Hippocampal formation (tissue), 2 donors: ENCODE results near the gene CD276.
"Not testable (repeated sequence)": the region's sequence is repeated elsewhere in the genome, so short reads cannot be mapped to it uniquely, and the experiment has no call there.

ENCODE experiments used
- DNase-seq, 2 donors: peaks; one replicate each; lab custom pipeline; 2025; lab: John Stamatoyannopoulos, UW

Gene CD276

DNA sequence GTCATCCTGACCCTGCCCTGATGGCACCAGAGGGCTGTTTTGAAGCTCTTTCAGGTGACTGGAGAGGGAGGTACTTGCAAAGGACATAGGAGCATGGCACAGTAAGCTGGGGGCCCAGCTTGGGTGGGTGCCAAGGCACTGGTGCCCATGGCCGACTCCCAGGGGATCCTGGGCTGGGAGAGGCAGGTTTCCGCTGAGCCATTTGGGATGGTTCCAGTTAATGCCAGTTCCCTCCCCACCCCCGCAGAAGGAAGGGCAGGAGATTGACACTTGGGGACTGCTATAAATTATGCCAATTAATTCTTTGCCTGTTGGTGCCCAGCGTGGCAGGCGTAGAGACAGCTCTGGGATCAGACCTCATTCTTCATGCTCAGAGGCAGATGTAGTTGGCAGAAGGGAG lies 26.1 kb downstream of the CD276 start:
- no peak for DNase-seq

DNA sequence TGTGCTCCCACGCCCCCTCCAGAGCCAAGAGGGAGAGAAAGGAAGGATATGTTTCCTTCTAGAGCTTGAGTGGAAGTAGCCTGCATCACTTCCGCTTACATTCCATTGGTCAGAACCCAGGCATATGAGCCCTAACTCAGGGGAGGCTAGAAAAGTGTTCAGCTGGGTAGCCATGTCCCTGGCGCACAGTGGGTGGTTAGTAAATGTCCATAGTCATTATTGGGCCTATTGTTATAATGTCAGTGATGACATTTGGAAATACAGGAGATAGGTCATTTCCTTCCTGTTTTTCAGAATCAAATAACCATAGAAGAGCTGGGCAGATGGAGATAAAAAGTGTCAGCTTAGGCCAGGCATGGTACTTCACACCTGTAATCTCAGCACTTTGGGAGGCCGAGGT lies 27.3 kb downstream of the CD276 start:
- DNase-seq = no peak

DNA sequence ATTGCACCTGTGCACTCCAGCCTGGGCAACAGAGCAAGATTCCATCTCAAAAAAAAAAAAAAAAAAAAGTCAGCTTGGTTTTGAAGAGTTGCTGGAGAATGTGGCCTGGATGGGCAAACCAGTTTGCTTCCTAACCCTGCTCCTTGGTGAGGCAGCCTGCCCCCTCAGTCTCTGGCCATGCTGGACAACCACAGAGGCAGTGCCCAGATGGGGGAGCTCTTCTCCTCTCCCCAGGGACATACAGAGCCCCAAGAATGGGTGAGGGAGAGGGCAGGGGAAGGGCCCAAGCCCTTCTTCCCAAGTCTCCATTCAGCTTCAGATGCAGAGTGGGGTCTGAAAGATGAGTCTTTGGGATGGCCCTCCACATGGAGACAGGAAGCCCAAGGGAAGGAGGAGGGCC lies 27.9 kb downstream of the CD276 start:
- no peak for DNase-seq

DNA sequence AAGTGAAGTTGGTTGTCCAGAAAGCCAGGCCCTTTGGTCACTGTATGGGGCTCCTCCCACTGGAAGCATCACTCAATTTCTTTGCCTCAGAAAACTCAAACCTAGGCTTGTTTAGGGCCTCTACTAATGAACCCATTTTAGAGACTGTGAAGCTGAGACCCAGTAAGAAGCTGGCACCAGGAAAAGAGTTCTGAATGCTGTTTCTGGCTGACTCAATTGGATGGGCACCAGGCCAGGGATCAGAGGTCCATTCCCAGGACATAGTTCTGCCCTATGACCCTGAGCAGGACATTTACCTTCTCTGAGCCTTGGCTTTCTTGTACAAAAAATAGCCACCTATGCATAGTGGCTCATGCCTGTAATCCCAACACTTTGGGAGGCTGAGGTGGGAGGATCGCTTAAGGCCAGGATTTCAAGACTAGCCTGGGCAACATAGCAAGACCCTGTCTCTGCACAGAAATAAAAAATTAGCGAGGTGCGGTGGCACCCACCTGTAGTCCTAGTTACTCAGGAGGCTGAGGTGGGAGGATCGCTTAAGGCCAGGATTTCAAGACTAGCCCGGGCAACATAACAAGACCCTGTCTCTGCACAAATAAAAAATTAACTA lies 30.6 kb downstream of the CD276 start:
- DNase-seq = no peak

DNA sequence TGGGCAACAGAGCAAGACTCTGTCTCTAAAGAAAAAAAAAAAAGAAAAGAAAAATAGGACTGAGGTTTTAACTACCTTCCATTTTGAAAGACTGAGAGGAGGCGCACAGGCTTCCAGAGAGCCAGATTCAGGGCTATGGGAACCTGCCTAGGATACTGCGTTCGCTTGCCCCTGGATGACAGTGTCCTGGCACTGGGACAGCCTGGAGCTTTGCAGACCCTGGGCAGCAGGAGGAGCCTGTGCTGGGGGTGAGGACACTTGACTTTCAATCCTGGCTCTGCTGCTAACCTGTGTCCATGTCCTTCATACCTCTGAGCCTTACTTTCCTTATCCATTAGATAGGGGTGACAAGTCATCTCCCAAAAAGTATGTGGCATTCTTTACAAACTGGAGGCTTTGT lies 31.2 kb downstream of the CD276 start:
- no peak for DNase-seq

DNA sequence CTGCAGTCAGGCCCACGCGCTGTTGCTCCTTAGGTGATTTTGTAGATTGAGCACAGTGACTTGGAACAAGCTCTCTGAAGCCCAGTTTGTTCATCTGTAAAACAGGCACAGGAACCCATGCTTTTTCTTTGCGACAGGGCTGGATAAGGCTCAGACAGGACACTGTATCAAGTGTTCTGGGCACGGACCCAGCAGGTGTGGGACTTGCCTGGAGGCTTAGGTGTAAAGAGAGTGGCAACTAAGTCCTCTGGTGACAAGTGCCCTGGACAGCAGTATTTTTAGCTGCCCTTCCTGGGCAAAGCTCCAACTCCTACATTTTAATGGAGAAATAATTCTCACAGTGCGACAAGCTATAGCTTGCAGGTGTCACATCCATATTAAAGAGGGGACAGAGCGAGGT lies 32.2 kb downstream of the CD276 start:
- DNase-seq = no peak

DNA sequence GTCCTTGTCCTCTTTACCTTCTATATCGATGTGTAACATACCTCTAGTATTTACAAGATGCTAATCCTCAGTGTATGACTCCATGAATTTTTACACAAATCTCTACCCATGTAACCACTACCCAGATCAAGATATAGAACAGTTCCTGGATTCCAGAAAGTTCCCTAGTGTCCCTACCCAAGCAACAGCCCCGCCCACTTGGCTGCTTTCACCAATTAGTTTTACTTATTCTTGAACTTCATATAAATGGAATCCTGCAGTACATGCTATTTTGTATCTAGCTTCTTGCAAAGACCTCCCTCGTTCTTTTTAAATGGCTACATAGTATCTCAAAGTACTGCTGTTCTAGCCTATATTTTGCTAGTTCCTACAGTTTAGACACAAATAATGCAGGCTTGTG lies 33.0 kb downstream of the CD276 start:
- no peak for DNase-seq

DNA sequence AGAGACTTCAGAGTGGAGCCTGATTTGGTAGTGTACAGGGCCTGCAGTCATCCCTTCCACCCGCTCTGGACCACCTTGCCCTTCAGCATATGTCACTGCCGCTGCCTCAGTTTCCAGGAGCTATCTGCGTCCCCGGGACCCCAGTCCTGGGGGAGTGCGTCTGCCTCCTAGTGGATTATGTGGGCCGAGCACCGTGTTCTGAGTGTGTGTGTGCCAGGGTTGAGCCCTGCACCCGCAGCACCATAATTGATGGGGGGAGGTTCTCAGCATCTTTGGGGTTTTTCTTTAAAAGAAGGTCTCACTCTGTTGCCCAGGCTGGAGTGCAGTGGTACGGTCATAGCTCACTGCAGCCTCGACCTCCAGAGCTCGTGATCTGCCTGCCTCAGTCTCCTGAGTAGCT lies 33.6 kb downstream of the CD276 start:
- DNase-seq = no peak

DNA sequence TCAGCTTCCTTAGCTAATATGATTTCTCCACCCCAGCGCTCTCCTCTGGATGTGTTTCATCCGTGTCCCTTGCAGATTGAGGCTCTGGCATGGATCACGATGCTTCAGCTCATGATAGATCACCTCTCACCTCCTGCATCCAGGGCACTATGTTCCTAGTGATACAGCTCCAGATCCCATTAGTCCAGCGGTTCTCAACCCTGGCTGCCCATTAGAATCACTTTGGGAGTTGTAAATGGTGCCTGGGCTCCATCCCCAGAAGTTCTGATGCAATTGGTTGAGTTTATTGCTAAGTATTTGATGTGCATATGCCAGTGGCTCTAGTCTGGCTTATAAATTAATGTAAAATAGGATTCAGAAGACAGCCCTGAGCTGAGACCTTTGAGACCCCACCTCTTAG lies 34.5 kb downstream of the CD276 start:
- no peak for DNase-seq

DNA sequence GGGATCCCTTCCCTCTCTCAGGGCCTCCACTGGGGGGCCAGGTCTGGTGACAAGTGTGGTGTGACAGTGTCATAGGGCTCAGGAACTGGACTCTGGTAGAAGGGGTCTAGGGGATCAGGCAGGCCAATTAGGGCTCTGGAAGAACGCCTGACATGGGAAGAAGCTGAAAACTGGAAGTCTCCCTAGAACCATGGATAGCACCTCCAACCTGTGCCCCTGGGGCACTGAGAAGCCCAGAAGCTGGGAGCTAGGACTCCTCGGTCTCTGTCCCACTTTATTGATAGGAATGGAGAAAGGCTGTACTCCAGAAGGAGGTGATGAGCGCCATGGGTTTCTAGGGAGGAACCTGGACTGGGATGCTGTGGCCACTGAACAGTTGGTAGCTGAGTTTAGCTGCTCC lies 38.2 kb downstream of the CD276 start:
- DNase-seq = no peak

DNA sequence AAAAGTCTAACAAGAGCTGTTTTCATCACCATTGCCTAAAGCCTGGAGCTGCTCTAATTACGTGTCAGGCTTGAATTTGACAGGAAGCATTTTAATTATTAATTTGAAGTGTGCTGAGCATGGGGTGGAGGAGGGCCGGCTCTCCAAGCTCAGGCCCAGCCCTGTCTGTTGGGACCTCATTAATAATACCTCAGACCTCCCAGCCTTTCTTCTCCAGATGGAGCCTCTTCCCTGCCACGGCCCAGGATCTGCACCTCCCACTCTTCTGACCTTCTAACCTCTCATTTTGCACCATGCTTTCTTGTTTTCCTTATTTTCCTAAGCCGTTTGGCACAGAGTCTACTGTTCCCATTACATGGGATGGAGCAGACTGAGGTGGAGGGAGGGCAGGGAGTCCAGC lies 39.0 kb downstream of the CD276 start:
- DNase-seq = no peak

DNA sequence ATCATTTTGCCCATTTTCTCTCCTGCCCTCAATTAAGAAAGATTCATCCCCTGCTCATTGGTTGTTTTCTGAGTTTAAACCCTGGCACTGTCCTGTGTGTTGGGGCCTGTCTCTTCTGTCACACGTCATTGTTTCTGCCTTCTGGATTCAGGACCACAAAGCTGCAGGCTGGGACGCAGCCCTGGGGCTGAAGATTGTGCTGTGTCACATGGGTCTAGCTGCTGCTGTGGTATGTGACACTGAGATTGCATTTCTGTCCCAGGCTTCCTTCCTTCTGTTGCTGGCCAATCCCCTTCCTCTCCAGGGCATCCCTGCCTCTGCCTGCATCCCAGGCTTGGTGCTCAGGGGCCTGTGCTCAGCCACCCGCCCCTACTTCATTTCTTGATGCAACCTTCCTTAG lies 40.0 kb downstream of the CD276 start:
- no peak for DNase-seq

DNA sequence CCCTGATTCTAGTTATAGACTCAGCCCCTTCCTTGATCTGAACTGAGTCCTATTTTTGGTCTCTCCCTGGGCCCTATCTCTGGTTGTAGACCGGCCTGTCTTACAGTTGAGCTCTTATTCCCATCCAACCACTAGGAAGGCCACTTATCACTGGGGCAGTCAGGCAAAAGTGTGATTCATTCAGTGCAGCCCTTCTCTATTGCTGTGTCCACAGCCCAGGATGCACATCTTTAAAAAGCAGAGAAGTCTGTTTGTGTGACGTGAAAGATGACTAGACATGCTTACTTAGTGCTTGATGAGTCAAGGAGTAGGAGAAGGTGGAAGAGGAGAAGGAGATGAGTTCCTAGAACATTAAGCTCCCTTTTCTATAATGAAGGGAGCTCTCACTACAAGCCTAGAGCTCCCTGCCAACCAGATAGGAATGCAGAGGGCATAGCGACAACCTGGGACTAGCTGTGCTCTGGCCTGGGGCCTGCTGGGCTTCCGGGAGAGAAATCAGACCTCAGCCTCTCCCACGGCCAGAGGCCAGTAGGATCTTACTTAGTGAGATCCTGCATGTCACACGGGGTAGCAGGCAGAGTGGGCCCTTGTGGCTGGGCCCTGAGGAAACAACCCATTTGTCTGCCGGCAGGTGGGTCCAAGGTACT lies 43.3 kb downstream of the CD276 start:
- no peak for DNase-seq

DNA sequence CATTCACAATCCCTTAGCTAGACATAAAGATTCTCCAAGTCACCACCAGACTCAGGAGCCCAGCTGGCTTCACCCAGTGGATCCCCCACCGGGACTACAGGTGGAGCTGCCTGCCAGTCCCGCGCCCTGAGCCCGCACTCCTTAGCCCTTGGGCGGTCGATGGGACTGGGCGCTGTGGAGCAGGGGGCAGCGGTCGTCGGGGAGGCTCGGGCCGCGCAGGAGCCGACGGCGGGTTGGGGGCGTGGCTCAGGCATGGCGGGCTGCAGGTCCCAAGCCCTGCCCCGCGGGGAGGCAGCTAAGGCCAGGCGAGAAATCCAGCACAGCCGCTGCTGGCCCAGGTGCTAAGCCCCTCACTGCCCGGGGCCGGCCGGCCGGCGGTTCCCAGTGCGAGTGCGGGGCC lies 47.9 kb downstream of the CD276 start:
- not testable (repeated sequence) for DNase-seq

DNA sequence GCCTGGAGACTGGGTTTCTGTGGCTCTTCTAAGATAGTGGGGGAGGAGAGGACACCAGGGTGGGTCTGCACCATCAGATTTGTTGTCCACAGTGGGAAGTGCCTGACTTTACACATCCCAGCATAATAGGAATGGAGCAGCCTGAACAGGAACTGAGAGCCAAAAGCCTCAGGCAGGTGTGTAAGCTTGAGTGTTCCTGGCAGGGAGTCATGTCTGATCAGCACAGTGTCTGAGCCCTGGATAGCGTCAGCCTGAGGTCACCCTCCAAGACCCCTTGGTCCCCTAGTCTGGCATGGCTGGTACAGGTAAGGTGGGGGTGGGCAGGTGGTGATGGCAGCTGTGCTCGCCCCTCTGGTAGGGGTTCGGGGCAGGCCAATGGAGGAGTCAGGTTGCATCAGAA lies 48.7 kb downstream of the CD276 start:
- DNase-seq = no peak

DNA sequence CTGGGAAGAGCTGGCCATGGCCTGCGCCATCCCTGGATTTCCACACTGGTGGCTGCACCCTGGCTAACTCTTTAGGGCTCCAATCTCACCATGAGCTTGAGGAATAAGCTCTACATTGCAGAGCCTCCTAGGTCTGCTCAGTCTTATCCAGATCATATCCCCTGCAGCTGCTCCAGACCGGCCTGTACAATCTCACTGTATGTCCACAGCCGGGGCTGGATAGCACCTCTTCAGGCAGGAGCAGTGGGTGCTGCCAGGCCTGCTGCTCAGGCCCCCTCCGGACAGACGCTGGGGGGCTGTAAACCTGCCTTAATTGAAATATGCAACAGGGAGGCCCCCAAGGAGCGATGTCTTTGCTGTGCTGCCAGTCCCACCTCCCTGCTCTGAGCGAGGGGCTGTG lies 53.4 kb downstream of the CD276 start:
- no peak for DNase-seq

DNA sequence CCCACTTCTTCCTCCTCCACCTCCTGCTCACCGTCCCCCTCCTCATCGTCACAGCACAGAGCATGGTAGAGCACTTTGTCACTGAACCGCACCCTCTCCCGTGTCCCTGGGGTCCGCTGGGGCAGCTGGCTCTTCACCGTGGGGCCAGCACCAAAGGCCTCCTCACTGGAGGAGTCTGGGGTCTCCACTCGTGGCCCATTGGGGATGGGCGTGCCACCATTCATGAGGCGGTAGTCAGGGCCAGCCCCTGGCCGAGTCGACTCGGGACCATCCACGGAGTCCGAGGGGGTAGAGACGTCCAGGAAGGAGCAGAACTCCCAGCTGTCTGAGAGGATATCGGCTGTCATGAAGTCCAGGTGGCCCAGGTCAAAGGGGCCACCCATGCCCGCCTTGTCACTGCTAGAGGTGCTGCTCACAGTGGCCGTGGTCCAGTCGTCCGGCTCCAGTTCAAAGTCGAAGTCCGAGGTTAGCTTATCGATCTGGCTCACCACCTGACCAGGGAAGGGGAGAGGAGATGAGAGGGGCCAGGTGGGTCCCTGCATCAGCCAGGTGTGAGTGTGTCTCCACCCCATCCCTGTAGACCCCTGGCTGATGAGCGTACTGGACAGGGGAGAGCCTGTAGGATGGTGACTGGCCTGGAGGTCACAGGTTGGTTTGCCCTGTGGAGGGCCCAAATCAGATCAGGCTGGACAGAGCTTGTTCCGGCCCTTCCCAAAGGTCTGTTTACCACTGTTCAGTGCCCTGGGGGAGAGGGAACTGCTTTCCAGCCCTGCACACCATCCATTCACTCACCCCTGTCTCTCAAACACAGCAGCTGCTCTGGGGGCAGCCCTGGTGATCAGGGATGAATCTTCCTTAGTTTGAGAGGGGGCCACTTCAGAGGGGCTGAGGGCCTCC lies 56.2 kb downstream of the CD276 start:
- DNase-seq = no peak

DNA sequence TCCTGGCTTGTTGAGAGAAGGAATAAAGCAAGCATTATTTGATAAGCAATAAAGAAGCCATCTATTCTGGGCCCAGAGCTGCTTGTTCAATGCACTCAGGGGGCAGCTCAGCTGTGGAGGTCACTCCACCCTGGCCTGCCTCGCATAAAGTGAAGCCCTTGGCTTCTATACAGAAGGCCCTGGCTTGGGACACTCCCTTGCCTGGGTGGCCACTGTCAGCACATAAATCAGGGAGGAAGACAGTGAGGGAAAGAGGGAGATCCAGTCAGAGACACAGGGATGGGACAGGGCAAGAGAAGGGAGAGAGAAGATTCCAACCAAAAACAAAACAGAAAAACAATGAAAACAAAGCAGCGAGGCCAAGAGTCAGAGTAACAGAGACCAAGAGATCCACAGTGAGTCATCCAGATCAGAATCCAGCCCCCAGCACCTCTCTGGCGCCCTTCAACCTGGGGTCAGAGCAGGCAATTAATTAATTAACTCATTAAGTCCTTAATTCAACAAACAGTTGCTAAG lies 57.2 kb downstream of the CD276 start:
- no peak for DNase-seq

DNA sequence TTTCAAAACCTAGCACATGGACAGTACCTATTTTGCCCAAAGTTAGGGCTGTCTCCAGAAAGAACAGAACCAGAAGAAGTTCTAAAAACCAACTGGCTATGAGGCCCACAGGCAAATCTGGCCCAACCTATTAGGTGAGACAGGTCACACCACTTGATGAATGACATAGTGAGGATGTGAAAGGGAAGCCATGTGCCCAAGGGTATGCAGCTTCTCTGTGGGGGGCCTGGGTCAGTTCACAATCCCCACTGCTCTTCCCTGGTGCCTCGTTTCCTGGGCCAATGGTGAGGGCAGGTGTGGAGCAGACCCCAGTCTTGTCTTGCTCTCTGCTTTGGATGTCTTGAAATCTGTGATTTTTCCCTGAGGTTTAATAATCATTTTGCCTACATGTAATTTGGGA lies 60.1 kb downstream of the CD276 start:
- DNase-seq = no peak

DNA sequence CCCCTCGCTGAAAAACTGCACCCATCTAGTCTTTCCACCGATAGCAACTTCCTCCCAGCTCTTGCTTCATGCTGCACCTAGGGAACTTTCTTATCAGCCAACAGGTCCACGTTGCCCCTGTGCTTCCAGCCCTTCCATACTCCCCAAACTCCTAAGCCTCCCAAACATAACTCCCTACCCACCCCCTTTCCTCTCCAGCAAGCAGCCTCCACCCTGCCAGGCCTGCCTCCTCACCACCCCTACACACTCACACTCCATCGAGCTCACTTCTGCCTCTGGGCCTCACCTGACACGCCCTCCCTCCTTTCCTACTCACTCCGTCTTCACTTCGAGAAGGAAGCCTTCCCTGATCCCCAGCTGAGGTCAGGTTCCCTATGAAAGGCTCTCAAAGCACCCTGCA lies 60.9 kb downstream of the CD276 start:
- DNase-seq = no peak

DNA sequence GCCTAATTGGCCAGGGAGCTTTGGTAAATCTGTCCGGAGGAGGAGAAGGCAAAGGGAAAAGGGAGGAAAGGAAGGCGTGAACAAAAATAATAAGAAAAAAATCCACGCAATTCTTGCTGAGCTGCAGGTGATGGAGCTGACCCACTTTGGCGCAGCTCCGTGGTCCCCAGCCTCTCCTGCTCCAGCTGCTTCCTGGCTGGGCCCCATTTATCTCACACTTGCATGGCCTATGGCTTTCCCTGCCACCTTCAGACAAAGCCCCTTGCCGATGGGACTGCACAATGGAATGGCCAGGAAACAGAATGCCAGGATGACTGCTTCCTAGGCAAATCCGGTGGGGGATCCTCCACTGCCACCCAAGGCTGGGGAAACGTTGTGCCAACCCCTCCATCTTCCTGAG lies 62.1 kb downstream of the CD276 start:
- DNase-seq = no peak

DNA sequence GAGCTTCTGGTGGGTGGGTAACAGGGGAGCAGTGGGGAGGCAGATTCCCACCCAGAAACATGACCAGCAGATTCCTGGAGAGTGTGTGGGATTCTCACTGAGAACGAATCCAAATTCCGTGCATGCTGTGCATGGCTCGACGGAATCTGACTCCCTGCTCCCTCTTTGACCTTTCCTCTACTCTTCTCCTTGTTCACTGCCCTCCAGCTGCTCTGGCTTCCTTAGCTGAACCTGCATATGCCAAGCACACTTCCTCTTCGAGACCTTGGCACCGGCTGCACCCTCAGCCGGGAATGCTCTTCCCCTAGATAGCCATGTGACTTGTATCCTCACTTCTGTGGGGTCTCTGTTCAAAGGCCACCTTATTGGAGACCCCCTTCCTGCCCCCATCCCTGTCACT lies 62.7 kb downstream of the CD276 start:
- no peak for DNase-seq
